ENCODE results near the gene GLT8D1.

Gene GLT8D1

GRCh38 chr3:52688266-52688665 is 17.3 kb downstream of the GLT8D1 start:
- no peak for TF ChIP-seq CTCF (IDR thresholded peaks at IDR 0.05; ENCODE audit: borderline replicate concordance, insufficient read depth, low read depth, low read length)
- no peak overlapping the region for H3K4me3 ChIP-seq (ENCODE audit: low read depth, low read length)

- no peak for TF ChIP-seq CTCF (IDR thresholded peaks at IDR 0.05; ENCODE audit: borderline replicate concordance, insufficient read depth, low read depth, low read length)
- H3K4me3 ChIP-seq (ENCODE audit: low read depth, low read length), result peak within 1 kb of the TSS; percentile 96
Measured at GRCh38 chr3:52685709-52686691, 19.6 kb downstream of the GLT8D1 start, which contains the start of the genes GNL3 and PBRM1. Gene GNL3, plus strand, starts transcription at chr3:52686032. Its CDS starts 61 bp downstream, at chr3:52686093. Gene PBRM1, minus strand, starts transcription at chr3:52685913.

GRCh38 chr3:52685285-52685708 is 20.3 kb downstream of the GLT8D1 start:
- no peak for TF ChIP-seq CTCF (IDR thresholded peaks at IDR 0.05; ENCODE audit: borderline replicate concordance, insufficient read depth, low read depth, low read length)

GRCh38 chr3:52684184-52684583 is 21.4 kb downstream of the GLT8D1 start:
- no peak for TF ChIP-seq CTCF (IDR thresholded peaks at IDR 0.05; ENCODE audit: borderline replicate concordance, insufficient read depth, low read depth, low read length)
- H3K4me3 ChIP-seq (ENCODE audit: low read depth, low read length), result no peak overlapping the region

More at GRCh38 chr3:52685285-52685708, 20.3 kb downstream of the GLT8D1 start:
- peak overlapping the region; percentile 96 for H3K4me3 ChIP-seq (ENCODE audit: low read depth, low read length)

- H3K4me3 ChIP-seq (ENCODE audit: low read depth, low read length), result no peak overlapping the region
- TF ChIP-seq CTCF (IDR thresholded peaks at IDR 0.05; ENCODE audit: borderline replicate concordance, insufficient read depth, low read depth, low read length), result no peak
Measured at GRCh38 chr3:52683611-52684010, 22.0 kb downstream of the GLT8D1 start.

- no peak for TF ChIP-seq CTCF (IDR thresholded peaks at IDR 0.05; ENCODE audit: borderline replicate concordance, insufficient read depth, low read depth, low read length)
- no peak overlapping the region for H3K4me3 ChIP-seq (ENCODE audit: low read depth, low read length)
Measured at GRCh38 chr3:52682016-52682415, 23.6 kb downstream of the GLT8D1 start.
